Measurements from ENCODE around the gene AMH. TPM values are rescaled to one million over a fixed set of nuclear protein-coding genes. Genes with fewer than 3 reads are reported as not detected.
A peak's percentile ranks its signal among the peaks of the same experiment; 100 is the strongest.

The AMH gene
- total RNA-seq, 1 experiment from 2014 or later, result 42.8 TPM

DNA sequence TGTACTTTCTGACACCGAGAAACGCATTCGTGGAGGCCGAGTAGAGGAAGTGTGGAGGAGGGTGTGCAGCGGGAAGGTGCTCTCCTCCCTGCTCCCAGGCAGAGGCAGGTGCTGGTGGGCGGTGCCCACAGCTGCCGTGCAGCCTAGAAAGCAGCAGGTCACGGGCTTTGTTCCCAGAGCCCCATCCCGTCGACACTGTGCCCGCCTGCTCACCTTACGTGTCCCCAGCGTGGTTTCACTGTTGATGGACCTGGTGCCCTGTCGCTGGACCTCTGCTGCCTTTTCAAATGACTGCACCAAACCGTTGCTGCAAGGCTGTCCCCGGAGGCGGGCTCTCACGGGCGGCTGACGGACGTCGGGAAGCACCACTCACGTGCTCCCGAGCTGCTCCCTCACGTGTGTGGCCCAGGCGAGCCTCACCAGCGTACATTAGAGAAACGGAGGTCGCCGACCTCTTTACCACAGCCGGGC is 33.8 kb upstream of the AMH start:
- intact Hi-C loops (cut with micrococcal nuclease), result no loop called here
- ATAC-seq (peak; percentile 46), DNase-seq (ENCODE audit: low read depth, low spot score) (no peak)
- Histone ChIP-seq H3K9me3 (ENCODE audit: control insufficient read depth in 1 of 2, insufficient read depth in 1 of 2, low read depth in 1 of 2, low read length in 2 of 2) (no peaks in the 10 kb centered on the region), H3K36me3 (ENCODE audit: control insufficient read depth in 1 of 2, insufficient read depth in 2 of 2, low read length in 2 of 2) (peaks cover 40 to 53% of the 10 kb centered on the region in 2 experiments; a peak in 3 of 4 replicates), H3K4me1 (ENCODE audit: control insufficient read depth in 1 of 2, insufficient read depth in 2 of 2, low read length in 2 of 2) (no peaks in the 10 kb centered on the region), H3K9ac (ENCODE audit: low read length) (no peak overlapping the region), H4K20me1 (ENCODE audit: insufficient read depth) (no peaks in the 10 kb centered on the region), H3K27ac (ENCODE audit: low read depth, low read length) (no peak overlapping the region), H3K4me3 (replicated peaks in 1 of 2; ENCODE audit: low read depth in 1 of 2, low read length in 2 of 2) (no peak overlapping the region), H3K27me3 (ENCODE audit: insufficient read depth, low read length) (no peaks in the 10 kb centered on the region), H3K4me2 (ENCODE audit: low read length) (no peak overlapping the region), H3K9me2 (ENCODE audit: insufficient read depth) (no peaks in the 10 kb centered on the region), H3K79me2 (ENCODE audit: insufficient read depth, low read length) (peaks cover 4% of the 10 kb centered on the region; the same call in 1 of the 2 replicates), H2AFZ (ENCODE audit: low read depth, low read length, poor library complexity, severe bottlenecking) (no peak overlapping the region)
- TF ChIP-seq MAX (IDR thresholded peaks at IDR 0.05) (no peak), CEBPB (IDR thresholded peaks at IDR 0.05; ENCODE audit: low read depth) (no peak), TCF7L2 (IDR thresholded peaks at IDR 0.05; ENCODE audit: borderline replicate concordance, extremely low read depth, insufficient read depth, insufficient read length) (no peak), ZBTB33 (IDR thresholded peaks at IDR 0.05; ENCODE audit: extremely low read depth, insufficient replicate concordance, low read length) (no peak), REST (IDR thresholded peaks at IDR 0.05; ENCODE audit: low read depth) (no peak), JUND (IDR thresholded peaks at IDR 0.05) (no peak), SRF (IDR thresholded peaks at IDR 0.05; ENCODE audit: low read depth) (no peak), RAD21 (IDR thresholded peaks at IDR 0.05; ENCODE audit: low read depth) (no peak), POLR2AphosphoS5 (IDR thresholded peaks at IDR 0.05; ENCODE audit: low read depth, low read length) (no peak), SIN3A (IDR thresholded peaks at IDR 0.05; ENCODE audit: low read depth) (no peak), POLR2A (IDR thresholded peaks at IDR 0.05; ENCODE audit: borderline replicate concordance, extremely low read depth, insufficient read depth, insufficient read length) (no peak), EGR1 (IDR thresholded peaks at IDR 0.05; ENCODE audit: low read depth) (no peak), SP1 (IDR thresholded peaks at IDR 0.05; ENCODE audit: low read depth) (no peak)
- TF ChIP-seq, protein P1, sequence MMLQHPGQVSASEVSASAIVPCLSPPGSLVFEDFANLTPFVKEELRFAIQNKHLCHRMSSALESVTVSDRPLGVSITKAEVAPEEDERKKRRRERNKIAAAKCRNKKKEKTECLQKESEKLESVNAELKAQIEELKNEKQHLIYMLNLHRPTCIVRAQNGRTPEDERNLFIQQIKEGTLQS (IDR thresholded peaks at IDR 0.05), result no peak
- TF ChIP-seq, protein P2, sequence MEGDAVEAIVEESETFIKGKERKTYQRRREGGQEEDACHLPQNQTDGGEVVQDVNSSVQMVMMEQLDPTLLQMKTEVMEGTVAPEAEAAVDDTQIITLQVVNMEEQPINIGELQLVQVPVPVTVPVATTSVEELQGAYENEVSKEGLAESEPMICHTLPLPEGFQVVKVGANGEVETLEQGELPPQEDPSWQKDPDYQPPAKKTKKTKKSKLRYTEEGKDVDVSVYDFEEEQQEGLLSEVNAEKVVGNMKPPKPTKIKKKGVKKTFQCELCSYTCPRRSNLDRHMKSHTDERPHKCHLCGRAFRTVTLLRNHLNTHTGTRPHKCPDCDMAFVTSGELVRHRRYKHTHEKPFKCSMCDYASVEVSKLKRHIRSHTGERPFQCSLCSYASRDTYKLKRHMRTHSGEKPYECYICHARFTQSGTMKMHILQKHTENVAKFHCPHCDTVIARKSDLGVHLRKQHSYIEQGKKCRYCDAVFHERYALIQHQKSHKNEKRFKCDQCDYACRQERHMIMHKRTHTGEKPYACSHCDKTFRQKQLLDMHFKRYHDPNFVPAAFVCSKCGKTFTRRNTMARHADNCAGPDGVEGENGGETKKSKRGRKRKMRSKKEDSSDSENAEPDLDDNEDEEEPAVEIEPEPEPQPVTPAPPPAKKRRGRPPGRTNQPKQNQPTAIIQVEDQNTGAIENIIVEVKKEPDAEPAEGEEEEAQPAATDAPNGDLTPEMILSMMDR (IDR thresholded peaks at IDR 0.05 in 2 of 3, conservative IDR thresholded peaks at IDR 0.05 in 1 of 3; ENCODE audit: borderline replicate concordance in 1 of 3, insufficient read depth in 1 of 3, low read depth in 2 of 3, low read length in 2 of 3), result no peak
- ChIA-PET POLR2A (no interaction called here), CTCF (no interaction called here), RAD21 (ENCODE audit: low non-redundant PET in 1 of 2, low total read pairs in 2 of 2, uncharacterized antibody in 2 of 2, unreplicated experiment in 2 of 2) (no interaction called here)
- no TSS peak for BruUV-seq (replicated peaks)

Data from HCT116 (cell line).